ENCODE data around the gene KIF20B. TPM values are rescaled to one million over a fixed set of nuclear protein-coding genes. Genes with fewer than 3 reads are reported as not detected.

Gene KIF20B
- total RNA-seq, 1 experiment from 2014 or later, result 34.5 TPM

DNA sequence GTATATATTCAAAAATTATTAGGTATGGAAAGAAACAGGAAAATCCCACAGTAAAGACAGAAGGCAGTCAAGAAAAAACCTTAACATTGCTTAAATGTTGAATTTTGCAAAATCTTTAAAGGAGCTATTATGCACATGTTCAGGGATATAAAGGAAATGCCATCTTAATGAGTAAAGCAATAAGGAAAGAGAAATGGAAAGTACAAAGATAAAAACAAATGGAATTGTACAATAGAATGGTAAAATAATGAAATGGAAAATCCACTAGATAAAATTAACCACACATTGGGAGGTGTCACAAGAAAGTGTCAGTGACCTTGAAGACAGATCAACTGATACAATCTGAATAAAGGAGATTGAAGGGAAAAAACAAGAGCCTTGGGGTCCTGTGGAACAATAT lies 82.0 kb downstream of the KIF20B start:
- no peak for DNase-seq
- Histone ChIP-seq H3K27ac (no peak overlapping the region), H3K9me3 (ENCODE audit: insufficient read depth, low read depth) (no peaks in the 10 kb centered on the region), H2AFZ (no peak overlapping the region), H3K36me3 (ENCODE audit: low read depth) (no peaks in the 10 kb centered on the region), H3F3A (ENCODE audit: insufficient read depth, low read depth) (no peaks in the 10 kb centered on the region), H3K79me2 (ENCODE audit: low read depth) (no peaks in the 10 kb centered on the region), H3K4me2 (no peak overlapping the region), H3K9me2 (ENCODE audit: insufficient read depth) (no peaks in the 10 kb centered on the region), H3K27me3 (ENCODE audit: insufficient read depth, low read depth) (no peaks in the 10 kb centered on the region), H3K4me1 (replicated peaks; ENCODE audit: insufficient read depth) (no peaks in the 10 kb centered on the region), H3K4me3 (no peak overlapping the region), H4K20me1 (ENCODE audit: insufficient read depth) (no peaks in the 10 kb centered on the region)
- intact Hi-C loops (cut with micrococcal nuclease; ENCODE audit: unreplicated experiment), result no loop called here
- no TSS peak for BruUV-seq (replicated peaks)
- POLR2A ChIA-PET (ENCODE audit: unreplicated experiment), result no interaction called here
- TF ChIP-seq EZH2 (IDR thresholded peaks at IDR 0.05; ENCODE audit: low read depth), result no peak
- TF ChIP-seq, protein P1, sequence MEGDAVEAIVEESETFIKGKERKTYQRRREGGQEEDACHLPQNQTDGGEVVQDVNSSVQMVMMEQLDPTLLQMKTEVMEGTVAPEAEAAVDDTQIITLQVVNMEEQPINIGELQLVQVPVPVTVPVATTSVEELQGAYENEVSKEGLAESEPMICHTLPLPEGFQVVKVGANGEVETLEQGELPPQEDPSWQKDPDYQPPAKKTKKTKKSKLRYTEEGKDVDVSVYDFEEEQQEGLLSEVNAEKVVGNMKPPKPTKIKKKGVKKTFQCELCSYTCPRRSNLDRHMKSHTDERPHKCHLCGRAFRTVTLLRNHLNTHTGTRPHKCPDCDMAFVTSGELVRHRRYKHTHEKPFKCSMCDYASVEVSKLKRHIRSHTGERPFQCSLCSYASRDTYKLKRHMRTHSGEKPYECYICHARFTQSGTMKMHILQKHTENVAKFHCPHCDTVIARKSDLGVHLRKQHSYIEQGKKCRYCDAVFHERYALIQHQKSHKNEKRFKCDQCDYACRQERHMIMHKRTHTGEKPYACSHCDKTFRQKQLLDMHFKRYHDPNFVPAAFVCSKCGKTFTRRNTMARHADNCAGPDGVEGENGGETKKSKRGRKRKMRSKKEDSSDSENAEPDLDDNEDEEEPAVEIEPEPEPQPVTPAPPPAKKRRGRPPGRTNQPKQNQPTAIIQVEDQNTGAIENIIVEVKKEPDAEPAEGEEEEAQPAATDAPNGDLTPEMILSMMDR (conservative IDR thresholded peaks at IDR 0.05), result no peak
- CTCF ChIA-PET, result no interaction called here

DNA sequence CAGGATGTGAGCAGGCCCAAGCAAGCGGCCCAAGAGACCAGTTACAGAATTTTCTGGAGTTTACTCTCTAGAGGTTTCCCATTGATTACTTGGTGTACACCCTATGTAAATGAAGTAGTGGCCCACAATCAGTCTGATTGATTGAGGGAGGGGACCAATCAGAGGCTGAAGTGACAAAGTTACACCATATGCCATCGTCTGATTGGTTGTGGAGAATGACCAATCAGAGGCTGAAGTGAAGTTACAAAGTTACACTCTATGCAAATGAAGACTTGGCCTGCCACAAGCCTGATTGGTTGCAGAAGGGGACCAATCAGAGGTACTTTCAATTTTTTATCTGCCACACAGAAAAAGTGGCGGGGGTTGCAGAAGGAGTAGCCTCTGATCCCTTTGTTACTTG lies 83.7 kb downstream of the KIF20B start:
- no peak for DNase-seq
- Histone ChIP-seq H3K27me3 (ENCODE audit: insufficient read depth, low read depth) (no peaks in the 10 kb centered on the region), H3K36me3 (ENCODE audit: low read depth) (no peaks in the 10 kb centered on the region), H3K9me3 (ENCODE audit: insufficient read depth, low read depth) (no peaks in the 10 kb centered on the region), H3K4me2 (no peak overlapping the region), H3F3A (ENCODE audit: insufficient read depth, low read depth) (no peaks in the 10 kb centered on the region), H2AFZ (no peak overlapping the region), H3K79me2 (ENCODE audit: low read depth) (no peaks in the 10 kb centered on the region), H3K27ac (no peak overlapping the region), H3K4me3 (no peak overlapping the region), H3K4me1 (replicated peaks; ENCODE audit: insufficient read depth) (no peaks in the 10 kb centered on the region), H3K9me2 (ENCODE audit: insufficient read depth) (no peaks in the 10 kb centered on the region), H4K20me1 (ENCODE audit: insufficient read depth) (no peaks in the 10 kb centered on the region)
- BruUV-seq (replicated peaks), result no TSS peak
- no peak for TF ChIP-seq EZH2 (IDR thresholded peaks at IDR 0.05; ENCODE audit: low read depth)
- TF ChIP-seq, protein P1 (conservative IDR thresholded peaks at IDR 0.05), result no peak
- CTCF ChIA-PET, result no interaction called here
- POLR2A ChIA-PET (ENCODE audit: unreplicated experiment), result no interaction called here
- intact Hi-C loops (cut with micrococcal nuclease; ENCODE audit: unreplicated experiment), result no loop called here

- H3F3A ChIP-seq (ENCODE audit: insufficient read depth, low read depth), result no peaks in the 10 kb centered on the region
- H3K4me3 ChIP-seq, result no peak overlapping the region
- H3K4me1 ChIP-seq (replicated peaks; ENCODE audit: insufficient read depth), result no peaks in the 10 kb centered on the region
- BruUV-seq (replicated peaks), result no TSS peak
- ChIA-PET CTCF (no interaction called here), POLR2A (ENCODE audit: unreplicated experiment) (no interaction called here)
- H3K9me3 ChIP-seq (ENCODE audit: insufficient read depth, low read depth), result no peaks in the 10 kb centered on the region
- TF ChIP-seq, protein P1 (conservative IDR thresholded peaks at IDR 0.05), result no peak
- no peak for TF ChIP-seq EZH2 (IDR thresholded peaks at IDR 0.05; ENCODE audit: low read depth)
- intact Hi-C loops (cut with micrococcal nuclease; ENCODE audit: unreplicated experiment), result no loop called here
- H3K27me3 ChIP-seq (ENCODE audit: insufficient read depth, low read depth), result no peaks in the 10 kb centered on the region
- H4K20me1 ChIP-seq (ENCODE audit: insufficient read depth), result no peaks in the 10 kb centered on the region
- H3K36me3 ChIP-seq (ENCODE audit: low read depth), result no peaks in the 10 kb centered on the region
- no peak overlapping the region for H3K4me2 ChIP-seq
- H3K9me2 ChIP-seq (ENCODE audit: insufficient read depth), result no peaks in the 10 kb centered on the region
- no peak overlapping the region for H2AFZ ChIP-seq
- no peak overlapping the region for H3K27ac ChIP-seq
- DNase-seq, result no peak
- no peaks in the 10 kb centered on the region for H3K79me2 ChIP-seq (ENCODE audit: low read depth)
Observed at GRCh38 chr10:89789188-89789877, 87.9 kb downstream of the KIF20B start.
